Activated naive CD8-positive, alpha-beta T cell (primary cell): Measurements from ENCODE around the gene EXOC3L4.

Experiments used
- H3K27ac Mint-ChIP-seq: one replicate; pipeline ENCODE4 v1.8.0; 2021; ENCODE audit warnings: mixed read lengths
- H3K27me3 Mint-ChIP-seq: one replicate; pipeline ENCODE4 v1.8.0; 2021; ENCODE audit warnings: mixed read lengths
- H3K36me3 Mint-ChIP-seq: one replicate; pipeline ENCODE4 v1.8.0; 2021; ENCODE audit warnings: mixed read lengths
- H3K4me1 Mint-ChIP-seq: one replicate; pipeline ENCODE4 v1.8.0; 2021; ENCODE audit warnings: low read depth, mixed read lengths
- H3K4me3 Mint-ChIP-seq: one replicate; pipeline ENCODE4 v1.8.0; 2021; ENCODE audit warnings: mild to moderate bottlenecking, mixed read lengths
- H3K9me3 Mint-ChIP-seq: one replicate; pipeline ENCODE4 v1.8.0; 2021; ENCODE audit warnings: low read depth, mixed read lengths

EXOC3L4 gene

DNA sequence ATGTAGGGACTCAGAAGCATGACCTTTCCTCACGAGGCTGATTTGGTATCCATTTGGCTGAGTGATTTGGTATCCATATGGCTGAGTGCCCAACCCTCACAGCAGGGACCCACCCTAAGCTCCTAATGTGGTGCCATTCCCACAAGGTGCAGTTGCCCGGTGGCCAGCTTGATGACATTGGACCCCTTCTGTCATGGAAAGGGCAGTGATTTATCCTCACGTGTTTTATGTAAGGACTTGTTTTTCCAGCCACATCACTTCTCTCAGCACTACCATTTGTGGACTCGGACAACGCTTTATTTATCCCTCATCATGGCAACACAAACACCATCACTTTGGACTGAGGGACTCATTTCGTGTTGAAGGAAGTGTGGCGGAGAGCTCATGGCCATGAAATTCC, 28.7 kb upstream of the EXOC3L4 start:
- Mint-ChIP-seq H3K36me3 (no peaks in the 10 kb centered on the region), H3K27me3 (peaks cover 2% of the 10 kb centered on the region), H3K9me3 (no peaks in the 10 kb centered on the region), H3K4me3 (no peak overlapping the region), H3K27ac (no peak overlapping the region), H3K4me1 (no peaks in the 10 kb centered on the region)

DNA sequence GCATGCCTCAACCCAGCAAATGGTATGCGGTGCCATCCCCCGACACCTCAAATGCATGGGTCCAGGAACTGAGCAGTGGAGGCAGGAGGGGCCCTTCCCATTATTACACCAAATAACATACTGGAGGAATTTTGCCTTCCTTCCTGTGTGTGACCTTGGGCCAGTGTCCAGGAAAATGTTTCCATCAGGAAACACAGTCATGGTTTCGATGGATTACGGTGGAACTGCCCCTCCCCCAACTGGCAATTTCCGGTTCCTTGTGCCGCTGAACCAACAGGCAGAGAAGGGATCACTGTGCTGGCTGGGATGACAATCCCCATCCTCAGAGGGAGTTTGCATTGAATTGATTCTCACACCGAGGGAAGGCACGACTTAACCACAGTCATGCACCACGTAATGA, 28.1 kb upstream of the EXOC3L4 start:
- Mint-ChIP-seq H3K27ac (no peak overlapping the region), H3K4me3 (no peak overlapping the region), H3K9me3 (no peaks in the 10 kb centered on the region), H3K36me3 (no peaks in the 10 kb centered on the region), H3K4me1 (no peaks in the 10 kb centered on the region), H3K27me3 (peaks cover 2% of the 10 kb centered on the region)

DNA sequence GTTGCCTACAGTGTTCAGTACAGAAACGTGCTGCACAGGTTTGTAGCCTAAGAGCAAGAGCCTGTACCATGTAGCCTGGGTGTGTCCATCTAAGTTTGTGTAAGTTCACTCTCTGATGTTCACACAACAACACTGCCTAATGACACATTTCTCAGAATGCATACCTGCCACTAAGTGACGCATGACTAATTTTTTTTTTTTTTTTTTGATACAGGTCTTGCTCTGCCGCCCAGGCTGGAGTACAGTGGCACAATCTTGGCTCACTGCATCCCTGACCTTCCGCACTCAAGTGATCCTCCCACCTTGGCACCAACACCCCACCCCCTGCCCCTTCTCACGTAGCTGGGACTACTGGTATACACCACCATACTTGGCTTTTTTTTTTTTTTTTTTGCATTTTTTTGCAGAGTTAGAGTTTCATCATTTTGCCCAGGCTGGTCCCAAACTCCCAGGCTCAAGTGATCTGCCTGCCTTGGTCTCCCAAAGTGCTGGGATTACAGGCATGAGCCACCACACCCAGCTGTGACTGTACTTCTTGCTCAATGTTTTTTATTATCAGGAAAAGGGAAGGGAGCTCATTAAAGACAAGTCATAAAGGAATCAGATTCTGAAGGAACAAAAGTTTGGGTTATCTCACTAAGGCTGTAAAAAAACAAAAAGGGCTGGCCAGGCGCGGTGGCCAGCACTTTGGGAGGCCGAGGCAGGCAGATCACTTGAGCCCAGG, 27.1 kb upstream of the EXOC3L4 start:
- Mint-ChIP-seq H3K27ac (no peak overlapping the region), H3K27me3 (peaks cover 2% of the 10 kb centered on the region), H3K4me3 (no peak overlapping the region), H3K36me3 (no peaks in the 10 kb centered on the region), H3K4me1 (no peaks in the 10 kb centered on the region), H3K9me3 (no peaks in the 10 kb centered on the region)

DNA sequence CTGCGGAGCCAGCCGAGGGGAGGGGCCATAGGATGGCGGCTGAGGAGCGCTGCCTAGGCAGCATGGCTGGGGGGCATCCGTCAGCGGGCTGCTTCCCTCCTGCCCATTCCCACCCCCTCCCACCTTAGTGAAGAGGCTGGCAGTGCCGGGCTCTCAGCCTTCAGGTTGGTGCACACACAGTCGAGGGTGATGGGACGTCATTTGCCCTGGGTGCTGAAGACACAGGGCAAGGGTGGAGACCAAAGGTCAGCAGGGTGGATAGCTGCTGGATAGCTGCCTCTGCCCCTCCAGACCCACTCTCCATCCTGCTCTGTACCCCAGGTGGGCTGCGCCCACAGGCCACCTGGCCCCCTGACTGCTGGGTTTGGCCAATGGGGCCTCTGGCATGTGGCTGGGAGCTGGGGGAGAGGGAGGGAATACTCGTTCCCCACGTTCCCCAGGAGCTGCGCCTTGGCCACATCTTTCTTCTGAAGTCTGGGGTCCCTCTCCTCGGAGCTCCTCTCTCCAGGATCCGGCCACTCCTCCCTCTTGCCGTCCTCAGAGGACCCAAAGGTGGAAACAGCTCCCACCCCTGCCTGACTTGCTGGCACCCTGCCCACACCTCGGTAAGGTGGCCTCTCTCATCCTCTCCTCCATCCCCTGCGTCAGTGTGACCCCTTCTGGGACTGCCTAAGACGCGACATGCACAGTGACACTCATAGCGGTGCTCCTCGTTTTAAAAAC, 26.0 kb upstream of the EXOC3L4 start:
- Mint-ChIP-seq H3K36me3 (no peaks in the 10 kb centered on the region), H3K4me1 (no peaks in the 10 kb centered on the region), H3K27ac (no peak overlapping the region), H3K9me3 (no peaks in the 10 kb centered on the region), H3K4me3 (no peak overlapping the region), H3K27me3 (peaks cover 2% of the 10 kb centered on the region)

DNA sequence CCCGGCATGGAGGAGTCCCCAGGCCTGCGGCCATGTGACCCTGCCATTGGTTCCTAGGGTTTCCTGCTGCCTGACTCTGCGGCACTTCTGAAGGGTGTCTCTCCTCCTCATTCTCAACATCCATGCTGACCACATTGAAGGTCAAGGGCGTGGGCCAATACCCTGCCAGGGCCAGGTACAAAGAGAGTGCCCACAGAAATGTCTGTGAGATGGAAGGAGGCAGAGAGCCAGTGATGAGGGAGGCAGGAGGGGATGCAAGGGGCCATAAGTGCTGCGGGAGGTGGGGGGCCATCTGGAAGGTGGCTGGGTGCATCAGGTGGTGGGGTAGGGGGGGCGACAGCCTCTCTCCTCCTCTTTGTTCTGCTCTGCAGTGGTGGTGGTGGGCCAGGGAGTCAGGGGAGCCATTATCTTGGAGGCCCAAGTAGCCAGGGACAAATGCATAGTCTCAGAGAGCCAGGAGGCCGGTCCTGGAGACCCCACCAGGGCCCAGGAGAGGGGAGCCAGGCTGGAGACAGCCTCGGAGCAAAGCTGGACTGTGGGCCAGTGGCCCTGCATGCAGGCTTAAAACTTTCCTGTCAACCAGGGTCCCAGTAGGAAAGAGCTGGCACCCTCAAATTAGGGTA, 24.2 kb upstream of the EXOC3L4 start:
- peaks cover 2% of the 10 kb centered on the region for H3K27me3 Mint-ChIP-seq
- no peak overlapping the region for H3K4me3 Mint-ChIP-seq
- no peak overlapping the region for H3K27ac Mint-ChIP-seq
- H3K36me3 Mint-ChIP-seq = no peaks in the 10 kb centered on the region
- no peaks in the 10 kb centered on the region for H3K9me3 Mint-ChIP-seq
- H3K4me1 Mint-ChIP-seq = no peaks in the 10 kb centered on the region

DNA sequence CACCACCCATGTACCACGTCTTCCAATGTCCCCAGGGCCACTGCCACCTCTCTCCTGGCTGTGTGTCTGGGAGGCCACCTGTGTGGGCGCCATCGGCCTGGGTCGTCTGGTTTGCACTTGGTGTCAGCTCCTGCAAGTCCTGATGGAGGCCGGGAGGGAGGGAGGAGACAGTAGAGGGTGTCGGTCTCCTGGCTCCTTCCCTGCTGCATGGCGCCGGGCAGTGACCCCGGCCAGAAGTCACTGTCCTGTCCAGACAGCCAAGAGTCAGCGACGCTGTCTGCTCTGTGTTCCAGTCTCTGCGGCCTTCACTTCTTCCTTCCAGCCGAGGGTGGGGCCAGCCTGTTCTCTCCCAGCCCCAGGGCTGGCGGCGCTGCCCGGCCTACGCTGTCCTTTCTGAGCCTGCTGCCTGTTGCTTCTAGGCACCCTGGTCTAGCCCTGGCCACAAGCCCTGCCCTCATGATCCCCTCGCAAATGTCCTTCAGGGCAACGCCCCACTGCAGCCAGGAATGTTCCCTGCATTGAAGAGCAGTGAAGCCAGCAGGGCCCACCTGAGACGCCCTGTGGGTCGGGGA, 23.5 kb upstream of the EXOC3L4 start:
- Mint-ChIP-seq H3K27ac (no peak overlapping the region), H3K27me3 (peaks cover 2% of the 10 kb centered on the region), H3K4me1 (no peaks in the 10 kb centered on the region), H3K36me3 (no peaks in the 10 kb centered on the region), H3K4me3 (no peak overlapping the region), H3K9me3 (no peaks in the 10 kb centered on the region)

DNA sequence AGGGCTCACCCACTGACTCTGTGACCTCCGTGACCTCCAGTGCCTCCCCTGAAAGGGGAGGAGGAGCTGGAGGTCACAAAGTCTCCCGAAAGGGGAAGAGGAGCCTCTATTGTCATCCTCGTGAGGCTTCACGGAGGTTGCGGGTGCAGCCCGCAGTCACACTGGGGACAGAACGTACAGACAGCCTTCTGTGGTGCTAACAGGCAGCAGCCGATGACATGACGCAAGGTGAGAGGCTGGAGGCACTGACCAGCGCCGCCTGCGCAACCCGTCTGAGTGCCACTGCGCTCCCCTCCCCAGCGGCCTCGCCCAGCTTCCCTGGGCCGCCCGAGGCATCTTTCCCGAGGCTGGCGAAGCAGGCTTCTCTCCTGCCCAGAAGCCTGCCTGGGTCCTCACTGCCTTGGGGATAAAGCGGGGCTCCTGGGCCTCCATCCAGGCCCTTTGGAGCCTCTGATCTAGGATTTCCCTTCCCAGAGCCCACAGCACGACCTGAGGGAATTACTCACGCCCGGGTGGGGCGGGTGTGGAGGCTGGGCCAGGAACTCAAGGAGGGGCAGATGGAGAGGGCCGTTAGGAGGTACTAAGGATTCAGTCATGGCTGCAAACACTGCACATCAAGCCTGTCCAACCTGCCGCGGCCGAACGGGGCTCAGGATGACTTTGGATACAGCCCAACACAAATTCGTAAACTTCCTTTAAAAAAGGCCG, 22.8 kb upstream of the EXOC3L4 start:
- H3K9me3 Mint-ChIP-seq = no peaks in the 10 kb centered on the region
- H3K27me3 Mint-ChIP-seq = peaks cover 2% of the 10 kb centered on the region
- no peaks in the 10 kb centered on the region for H3K36me3 Mint-ChIP-seq
- no peak overlapping the region for H3K27ac Mint-ChIP-seq
- H3K4me1 Mint-ChIP-seq = no peaks in the 10 kb centered on the region
- no peak overlapping the region for H3K4me3 Mint-ChIP-seq

DNA sequence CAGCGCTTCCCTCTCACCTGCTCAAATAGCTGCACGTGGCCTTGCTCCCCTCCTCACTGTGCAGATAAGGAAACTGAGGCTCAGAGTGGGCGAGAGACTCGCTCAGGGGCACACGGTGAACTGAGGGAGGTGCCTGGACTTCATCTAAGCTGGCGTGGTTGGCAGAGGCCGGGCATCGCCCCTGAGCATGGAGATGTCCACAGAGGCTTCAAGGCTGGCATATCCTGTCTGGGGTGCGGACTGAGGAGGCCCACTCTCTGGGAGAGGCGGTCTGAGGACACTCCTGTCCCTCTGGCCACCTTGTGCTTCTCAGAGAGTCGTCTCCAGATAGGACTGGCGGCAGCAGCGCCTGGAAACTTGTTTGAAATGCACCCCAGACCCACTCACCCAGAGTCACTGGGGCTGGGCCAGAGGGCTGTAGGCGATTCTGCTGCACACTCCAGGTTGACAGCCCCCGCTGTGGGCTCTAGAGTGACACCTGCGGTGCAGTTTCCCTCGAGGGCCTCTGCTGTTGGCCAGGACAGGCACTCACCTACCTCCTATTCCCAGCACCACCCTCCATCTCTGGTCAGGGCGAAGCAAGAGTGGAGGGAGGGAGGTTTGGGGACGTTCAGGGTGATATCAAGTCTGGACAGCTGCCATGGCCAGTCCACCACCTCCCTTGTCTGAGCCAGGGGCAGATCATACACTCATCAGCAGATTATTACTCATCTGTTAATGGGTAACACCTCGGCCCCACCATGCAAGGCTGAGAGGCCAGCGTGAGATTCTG, 21.7 kb upstream of the EXOC3L4 start:
- Mint-ChIP-seq H3K27me3 (peaks cover 2% of the 10 kb centered on the region), H3K4me1 (no peaks in the 10 kb centered on the region), H3K36me3 (no peaks in the 10 kb centered on the region), H3K27ac (no peak overlapping the region), H3K4me3 (no peak overlapping the region), H3K9me3 (no peaks in the 10 kb centered on the region)

DNA sequence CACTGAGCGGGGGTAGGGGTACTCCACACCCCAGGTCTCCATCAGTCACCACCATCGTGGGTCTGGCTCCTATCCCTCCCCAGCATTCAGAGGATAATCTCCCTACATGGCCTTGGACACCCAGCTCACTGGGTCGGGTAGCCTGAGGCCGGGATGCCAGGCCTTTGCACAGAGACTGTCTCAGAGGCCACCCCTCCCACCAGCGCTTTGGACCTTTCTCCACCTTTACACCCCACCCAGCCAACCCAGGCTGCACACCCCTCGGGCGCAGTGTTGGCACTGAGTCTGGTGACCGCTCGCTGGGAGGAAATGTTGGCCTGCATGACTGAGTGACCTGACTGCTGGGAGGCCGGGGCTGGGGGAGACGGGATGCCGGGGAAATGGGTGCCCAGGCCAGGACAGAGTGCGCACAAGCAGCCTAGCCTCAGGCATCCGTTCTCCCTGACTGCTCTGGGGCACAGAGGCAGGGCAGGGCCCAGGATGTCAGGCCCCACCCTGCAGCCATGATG, 21.1 kb upstream of the EXOC3L4 start:
- Mint-ChIP-seq H3K36me3 (no peaks in the 10 kb centered on the region), H3K27ac (no peak overlapping the region), H3K27me3 (peaks cover 2% of the 10 kb centered on the region), H3K9me3 (no peaks in the 10 kb centered on the region), H3K4me3 (no peak overlapping the region), H3K4me1 (no peaks in the 10 kb centered on the region)

DNA sequence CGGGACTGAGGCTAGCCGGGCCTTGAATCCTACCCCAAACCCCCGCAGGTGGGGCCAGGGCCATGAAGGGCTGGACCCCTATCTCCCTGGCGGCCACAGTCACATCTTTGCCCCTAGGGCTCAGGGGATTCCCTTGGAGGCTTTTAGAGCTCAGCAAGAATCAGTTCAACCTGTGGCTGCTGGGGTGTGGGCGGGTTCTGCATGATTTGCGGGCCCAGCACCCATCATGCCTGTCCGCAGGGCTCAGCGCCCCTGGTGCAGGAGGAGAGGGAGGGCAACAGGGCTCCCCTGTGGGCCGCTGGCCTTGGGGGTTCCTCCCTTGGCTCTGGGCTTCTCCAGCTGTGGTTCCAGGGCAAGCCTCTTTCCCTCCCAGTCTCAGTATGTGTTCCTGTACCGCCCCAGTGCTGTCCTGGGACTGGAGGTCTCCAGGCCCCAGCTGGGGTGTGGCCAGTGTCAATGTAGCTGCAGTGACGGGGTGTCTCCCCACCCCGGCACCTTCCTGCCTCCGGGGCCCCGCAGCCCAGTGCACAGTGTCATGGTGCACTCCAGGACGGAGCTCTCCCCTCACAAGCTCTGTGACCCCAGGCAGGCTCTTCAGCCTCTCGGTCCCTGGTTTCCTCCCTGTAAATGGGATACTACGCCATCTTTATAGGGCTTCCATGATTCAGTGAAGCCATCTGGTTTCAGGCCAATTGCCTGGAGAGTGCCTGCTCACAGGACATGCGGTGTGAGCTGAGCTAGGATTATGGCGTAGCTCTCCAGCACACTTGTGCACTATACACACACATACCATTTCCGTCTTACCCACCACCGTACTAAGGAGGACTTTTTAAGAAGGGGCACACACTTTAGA, 20.4 kb upstream of the EXOC3L4 start:
- Mint-ChIP-seq H3K36me3 (no peaks in the 10 kb centered on the region), H3K27ac (no peak overlapping the region), H3K27me3 (peaks cover 2% of the 10 kb centered on the region), H3K4me1 (no peaks in the 10 kb centered on the region), H3K9me3 (no peaks in the 10 kb centered on the region), H3K4me3 (peak overlapping the region; percentile 31)

DNA sequence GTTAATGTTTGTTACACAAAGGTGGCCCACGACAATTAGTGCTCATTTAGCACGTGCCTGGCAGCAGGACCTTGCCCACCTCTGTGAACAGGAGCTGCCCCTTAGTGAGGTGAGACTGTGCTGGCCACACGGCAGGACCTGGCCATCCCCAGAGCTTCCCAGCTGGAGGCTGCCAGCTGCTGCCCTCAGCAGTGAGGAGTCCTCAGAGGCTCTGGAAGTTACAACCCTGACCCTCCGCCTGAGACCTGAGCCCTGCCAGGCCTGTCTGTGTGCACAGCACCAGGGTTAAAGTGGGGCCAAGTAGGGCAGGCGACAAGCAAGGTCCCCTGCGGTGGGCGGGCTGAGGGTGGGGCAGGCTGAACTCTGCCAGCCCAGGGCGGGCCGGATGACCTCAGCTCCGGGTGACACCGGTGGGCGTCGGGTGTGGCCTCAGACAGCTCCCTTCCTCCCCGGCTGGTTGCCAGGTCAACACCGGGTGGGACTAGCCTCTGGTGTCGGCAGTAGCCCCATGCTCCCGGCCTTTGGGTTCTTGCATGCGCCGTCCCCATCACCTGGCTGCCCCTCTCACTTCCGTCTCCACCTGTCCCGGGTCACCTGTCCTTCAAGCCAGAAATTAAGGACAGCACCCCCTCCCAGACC, 19.7 kb upstream of the EXOC3L4 start:
- Mint-ChIP-seq H3K9me3 (no peaks in the 10 kb centered on the region), H3K27ac (no peak overlapping the region), H3K27me3 (no peaks in the 10 kb centered on the region), H3K36me3 (no peaks in the 10 kb centered on the region), H3K4me3 (peak overlapping the region; percentile 31), H3K4me1 (no peaks in the 10 kb centered on the region)

DNA sequence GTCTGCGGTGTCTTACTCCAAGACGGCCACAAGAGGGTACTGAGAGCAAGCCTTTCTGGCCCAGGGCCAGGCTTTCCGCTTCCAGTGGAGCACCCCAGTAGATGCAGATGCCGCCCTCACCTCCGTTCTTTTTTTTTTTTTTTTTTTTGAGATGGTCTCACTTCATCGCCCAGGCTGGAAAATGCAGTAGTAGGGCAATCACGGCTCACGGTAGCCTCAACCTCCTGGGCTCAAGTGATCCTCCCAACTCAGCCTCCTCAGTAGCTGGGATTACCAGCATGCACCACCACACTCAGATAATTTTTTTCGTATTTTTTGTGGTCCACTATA, 16.1 kb upstream of the EXOC3L4 start:
- no peaks in the 10 kb centered on the region for H3K9me3 Mint-ChIP-seq
- H3K4me3 Mint-ChIP-seq = no peak overlapping the region
- H3K36me3 Mint-ChIP-seq = no peaks in the 10 kb centered on the region
- no peak overlapping the region for H3K27ac Mint-ChIP-seq
- H3K4me1 Mint-ChIP-seq = no peaks in the 10 kb centered on the region
- no peaks in the 10 kb centered on the region for H3K27me3 Mint-ChIP-seq

DNA sequence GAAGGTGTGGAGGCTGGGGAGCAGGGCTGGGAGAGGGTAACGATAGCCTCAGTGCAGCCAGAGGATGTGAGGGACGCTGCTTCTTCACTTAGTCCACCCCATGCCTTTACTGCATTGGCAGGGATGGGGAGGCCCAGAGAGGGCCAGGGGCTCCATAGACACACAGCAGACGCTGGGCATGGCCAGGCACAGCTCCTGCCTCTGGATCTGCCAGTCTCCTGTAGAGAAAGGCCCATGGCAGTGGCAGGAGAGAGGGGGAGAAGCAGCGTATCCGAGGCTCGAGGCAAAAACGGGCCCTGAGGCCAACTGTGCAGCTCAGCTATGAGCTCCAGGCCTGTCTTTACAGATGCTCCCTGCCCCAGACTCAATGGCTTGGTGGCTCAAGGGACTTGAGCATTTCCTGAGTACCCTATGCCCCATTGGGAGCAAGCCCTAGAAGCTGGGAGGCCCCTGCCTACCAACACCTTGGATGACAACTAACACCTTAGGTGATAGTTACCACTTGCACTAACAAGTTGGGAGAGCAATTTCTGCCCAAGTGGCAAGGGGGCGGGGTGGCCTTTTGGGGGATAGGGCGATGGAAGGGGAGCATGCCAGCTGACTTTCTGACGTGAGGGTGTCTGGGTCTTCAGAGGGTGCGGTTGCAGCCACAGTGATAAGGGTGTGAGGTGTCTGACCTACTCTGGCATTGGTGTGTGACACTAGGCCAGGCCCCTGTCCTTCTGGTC, 15.5 kb upstream of the EXOC3L4 start:
- Mint-ChIP-seq H3K4me3 (no peak overlapping the region), H3K9me3 (no peaks in the 10 kb centered on the region), H3K27ac (no peak overlapping the region), H3K4me1 (no peaks in the 10 kb centered on the region), H3K36me3 (no peaks in the 10 kb centered on the region), H3K27me3 (no peaks in the 10 kb centered on the region)
